HT1080 (cell line): Measurements from ENCODE around the gene CIAO1. TPM values are rescaled to one million over a fixed set of nuclear protein-coding genes. Genes with fewer than 3 reads are reported as not detected.

ENCODE experiments used
- total RNA-seq: library from RNA; depleted of rRNA; stranded (reverse); fragments of >200 nt; shearing (Covaris generic); gene quantifications from 2 replicates; pipeline ENCODE4 v1.2.3, GENCODE V29; 2014; rRNA removed

The CIAO1 gene
- total RNA-seq, 1 experiment from 2014 or later = 136 TPM

Other genes starting within 250 kb of the CIAO1 start
- gene GPAT2, start 231.3 kb upstream of the CIAO1 start, total RNA-seq = not detected in 2 replicates
- gene ADRA2B, start 149.7 kb upstream of the CIAO1 start, total RNA-seq = not detected in 2 replicates
- not detected in 2 replicates for gene ASTL, start 127.7 kb upstream of the CIAO1 start, total RNA-seq
- gene DUSP2, start 120.8 kb upstream of the CIAO1 start, total RNA-seq = 1.0 and 2.8 TPM in 2 replicates
- 131 and 153 TPM in 2 replicates for gene STARD7, start 57.4 kb upstream of the CIAO1 start, total RNA-seq
- gene TMEM127, start 228 bp upstream of the CIAO1 start, total RNA-seq = 15.7 and 24.2 TPM in 2 replicates
- 28.8 and 31.9 TPM in 2 replicates for gene SNRNP200, start 39.3 kb downstream of the CIAO1 start, total RNA-seq
- gene ITPRIPL1, start 59.1 kb downstream of the CIAO1 start, total RNA-seq = 0.23 and 0.73 TPM in 2 replicates
- gene NCAPH, start 69.5 kb downstream of the CIAO1 start, total RNA-seq = 32.3 and 43.4 TPM in 2 replicates
- gene NEURL3, start 239.1 kb downstream of the CIAO1 start, total RNA-seq = not detected in 2 replicates